Upper lobe of right lung (tissue), 1 donor: ENCODE results near the gene KCTD15. TPM values are rescaled to one million over a fixed set of nuclear protein-coding genes. Genes with fewer than 3 reads are reported as not detected.

Experiments
- ATAC-seq: fragments of 200-7000 bp; cut with Tn5 transposase; one replicate; pipeline ENCODE4 v1.9.1; 2020; ENCODE audit warnings: mild to moderate bottlenecking, moderate library complexity
- DNase-seq: peaks from one replicate; pipeline ENCODE4 v3.0.0-alpha.2; 2020
- H3K27ac ChIP-seq: fragments of 200-600 bp; one replicate; pipeline ENCODE4 v1.8.0; 2022
- H3K27me3 ChIP-seq: fragments of 200-600 bp; one replicate; pipeline ENCODE4 v1.8.0; 2022; ENCODE audit warnings: mild to moderate bottlenecking
- H3K36me3 ChIP-seq: fragments of 200-600 bp; one replicate; pipeline ENCODE4 v1.8.0; 2022
- H3K4me1 ChIP-seq: fragments of 200-600 bp; one replicate; pipeline ENCODE4 v1.8.0; 2022
- H3K4me3 ChIP-seq: fragments of 200-600 bp; one replicate; pipeline ENCODE4 v1.8.0; 2022; ENCODE audit warnings: mild to moderate bottlenecking
- H3K9me3 ChIP-seq: fragments of 200-600 bp; one replicate; pipeline ENCODE4 v1.8.0; 2022
- intact Hi-C: fragments of 100-400 bp; cut with DNase I; formaldehyde crosslinking; loops from one replicate; pipeline ENCODE4 v1.11.0; 2022
- total RNA-seq: library from RNA; stranded (reverse); fragmentation: NEBNext Ultra II Directional; extraction: Animal tissue kit (Norgen Biotek cat#: 25700); gene quantifications from one replicate; pipeline ENCODE4 v1.2.1, GENCODE V29; 2021
- TF ChIP-seq, protein P1 (sequence below): fragments of 200-600 bp; IDR thresholded peaks from one replicate; pipeline ENCODE4 v1.8.0; 2022; ENCODE audit warnings: antibody characterized with exemption
- donor health status: DM: no; HTN: yes; CAD: no; lungs with severe emphysema.

The KCTD15 gene
- total RNA-seq, 1 donor from 2014 or later, result 48.7 TPM

DNA sequence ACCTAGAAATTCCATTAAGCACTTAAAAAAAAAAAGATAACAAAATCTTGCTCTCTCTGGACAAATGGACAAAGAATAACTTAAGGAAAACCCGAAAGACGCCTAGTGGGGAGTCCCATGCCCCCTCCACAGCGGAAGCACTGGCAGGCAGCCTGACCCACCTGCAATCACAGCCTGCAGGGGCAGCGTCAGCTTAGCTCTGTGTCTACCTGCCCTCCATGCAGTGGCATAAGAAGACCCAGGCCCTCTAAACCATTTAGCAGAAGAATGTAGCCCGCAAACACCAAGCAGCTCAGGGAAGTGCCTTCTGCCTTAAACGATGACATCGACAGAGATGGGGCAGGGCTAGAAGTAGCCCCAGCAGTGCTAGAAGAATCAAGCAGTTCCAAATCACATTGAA, 36.0 kb downstream of the KCTD15 start:
- H3K4me3 ChIP-seq, result no peak overlapping the region
- H3K27ac ChIP-seq, result no peak overlapping the region
- DNase-seq, result peak; percentile 19
- TF ChIP-seq, protein P1, sequence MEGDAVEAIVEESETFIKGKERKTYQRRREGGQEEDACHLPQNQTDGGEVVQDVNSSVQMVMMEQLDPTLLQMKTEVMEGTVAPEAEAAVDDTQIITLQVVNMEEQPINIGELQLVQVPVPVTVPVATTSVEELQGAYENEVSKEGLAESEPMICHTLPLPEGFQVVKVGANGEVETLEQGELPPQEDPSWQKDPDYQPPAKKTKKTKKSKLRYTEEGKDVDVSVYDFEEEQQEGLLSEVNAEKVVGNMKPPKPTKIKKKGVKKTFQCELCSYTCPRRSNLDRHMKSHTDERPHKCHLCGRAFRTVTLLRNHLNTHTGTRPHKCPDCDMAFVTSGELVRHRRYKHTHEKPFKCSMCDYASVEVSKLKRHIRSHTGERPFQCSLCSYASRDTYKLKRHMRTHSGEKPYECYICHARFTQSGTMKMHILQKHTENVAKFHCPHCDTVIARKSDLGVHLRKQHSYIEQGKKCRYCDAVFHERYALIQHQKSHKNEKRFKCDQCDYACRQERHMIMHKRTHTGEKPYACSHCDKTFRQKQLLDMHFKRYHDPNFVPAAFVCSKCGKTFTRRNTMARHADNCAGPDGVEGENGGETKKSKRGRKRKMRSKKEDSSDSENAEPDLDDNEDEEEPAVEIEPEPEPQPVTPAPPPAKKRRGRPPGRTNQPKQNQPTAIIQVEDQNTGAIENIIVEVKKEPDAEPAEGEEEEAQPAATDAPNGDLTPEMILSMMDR, result no peak
- no peaks in the 10 kb centered on the region for H3K36me3 ChIP-seq
- H3K4me1 ChIP-seq, result no peaks in the 10 kb centered on the region
- no peak for ATAC-seq
- H3K9me3 ChIP-seq, result no peaks in the 10 kb centered on the region
- H3K27me3 ChIP-seq, result no peaks in the 10 kb centered on the region
- intact Hi-C loops, result no loop called here

DNA sequence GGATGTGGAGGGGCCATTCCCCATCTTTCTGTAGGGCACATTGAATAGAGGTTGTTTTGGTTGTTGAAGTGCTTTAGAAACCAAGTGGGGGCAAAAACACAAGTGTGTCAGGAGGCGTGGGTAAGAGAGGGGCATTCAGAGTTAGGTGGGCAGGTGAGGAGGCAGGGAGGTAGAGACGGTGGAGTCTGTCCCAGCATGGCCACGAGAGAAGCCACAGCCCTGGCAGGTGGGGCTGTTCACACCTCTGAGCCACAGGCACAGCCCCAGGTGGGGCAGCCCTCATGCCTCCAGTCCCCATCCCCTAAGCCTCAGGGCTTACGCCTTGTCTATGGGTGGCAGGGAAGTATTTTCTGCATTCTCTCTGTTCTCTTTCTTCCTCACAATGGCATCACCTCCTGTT, 43.7 kb downstream of the KCTD15 start:
- TF ChIP-seq, protein P1, result no peak
- ATAC-seq (no peak), DNase-seq (peak; percentile 11)
- no peak overlapping the region for H3K4me3 ChIP-seq
- no peaks in the 10 kb centered on the region for H3K27me3 ChIP-seq
- intact Hi-C loops, result no loop called here
- H3K36me3 ChIP-seq, result no peaks in the 10 kb centered on the region
- H3K9me3 ChIP-seq, result no peaks in the 10 kb centered on the region
- no peak overlapping the region for H3K27ac ChIP-seq
- no peaks in the 10 kb centered on the region for H3K4me1 ChIP-seq

DNA sequence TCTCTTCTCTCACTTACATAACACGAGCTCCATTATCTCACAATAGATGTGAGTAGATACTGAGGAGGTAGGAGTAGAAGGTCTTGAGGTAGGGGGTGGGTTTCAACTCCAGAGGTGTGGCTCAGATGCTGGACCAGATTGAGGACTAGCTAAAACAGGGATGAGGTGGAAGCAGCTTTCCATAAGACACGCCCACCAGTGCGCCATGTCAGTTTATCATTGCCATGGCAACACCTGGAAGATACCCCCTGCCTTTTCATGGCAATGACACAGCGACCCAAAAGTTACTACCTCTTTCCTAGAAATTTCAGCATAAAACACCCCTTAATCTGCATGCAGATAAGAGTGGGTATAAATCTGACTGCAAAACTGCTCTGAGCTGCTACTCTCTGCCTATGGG, 44.1 kb downstream of the KCTD15 start:
- H3K4me3 ChIP-seq, result no peak overlapping the region
- H3K27ac ChIP-seq, result no peak overlapping the region
- no peaks in the 10 kb centered on the region for H3K36me3 ChIP-seq
- TF ChIP-seq, protein P1, result no peak
- H3K9me3 ChIP-seq, result no peaks in the 10 kb centered on the region
- ATAC-seq (no peak), DNase-seq (no peak)
- H3K27me3 ChIP-seq, result no peaks in the 10 kb centered on the region
- intact Hi-C loops, result no loop called here
- H3K4me1 ChIP-seq, result no peaks in the 10 kb centered on the region

DNA sequence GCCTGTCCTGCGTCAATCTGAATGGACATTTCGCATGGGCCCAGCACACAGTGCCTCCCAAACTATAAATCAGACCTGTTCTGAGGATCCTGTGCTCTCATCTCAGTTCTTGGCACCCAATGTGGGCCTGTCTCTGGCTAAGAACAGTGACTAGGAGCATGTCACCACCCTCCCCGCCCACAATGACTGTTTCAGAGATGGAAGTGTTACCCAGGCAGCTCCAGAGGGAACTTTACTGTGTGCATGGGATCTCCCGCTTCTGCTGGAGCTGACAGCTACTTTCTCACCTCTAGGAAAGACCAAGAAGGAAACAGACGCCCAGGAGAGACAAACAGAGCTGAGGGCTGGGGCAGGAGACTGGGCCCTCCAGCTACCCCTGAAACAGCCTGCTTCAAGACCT, 45.0 kb downstream of the KCTD15 start:
- Histone ChIP-seq H3K9me3 (no peaks in the 10 kb centered on the region), H3K36me3 (no peaks in the 10 kb centered on the region), H3K4me1 (no peaks in the 10 kb centered on the region), H3K27me3 (no peaks in the 10 kb centered on the region), H3K4me3 (no peak overlapping the region), H3K27ac (no peak overlapping the region)
- DNase-seq (peak; percentile 23), ATAC-seq (no peak)
- intact Hi-C loops, result no loop called here
- TF ChIP-seq, protein P1, result no peak

DNA sequence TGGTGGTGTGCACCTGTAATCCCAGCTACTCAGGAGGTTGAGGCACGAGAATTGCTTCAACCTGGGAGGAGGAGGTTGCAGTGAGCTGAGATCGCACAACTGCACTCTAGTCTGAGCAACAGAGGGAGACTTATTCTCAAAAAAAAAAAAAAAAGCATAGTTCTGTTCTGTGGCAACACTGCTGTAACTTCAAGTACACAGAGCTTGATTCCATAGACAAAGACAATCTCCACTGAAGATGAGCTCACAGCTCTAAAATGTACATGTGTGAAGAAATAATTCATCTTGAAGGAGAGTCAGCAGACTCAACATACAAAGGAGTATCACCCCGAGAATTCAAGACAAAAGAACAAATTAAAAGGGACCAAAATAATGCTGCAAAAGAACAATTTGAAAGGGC, 47.8 kb downstream of the KCTD15 start:
- intact Hi-C loops, result no loop called here
- TF ChIP-seq, protein P1, result no peak
- ATAC-seq, result no peak
- no peak for DNase-seq
- Histone ChIP-seq H3K27ac (no peak overlapping the region), H3K4me3 (no peak overlapping the region), H3K9me3 (no peaks in the 10 kb centered on the region), H3K4me1 (no peaks in the 10 kb centered on the region), H3K27me3 (no peaks in the 10 kb centered on the region), H3K36me3 (no peaks in the 10 kb centered on the region)

DNA sequence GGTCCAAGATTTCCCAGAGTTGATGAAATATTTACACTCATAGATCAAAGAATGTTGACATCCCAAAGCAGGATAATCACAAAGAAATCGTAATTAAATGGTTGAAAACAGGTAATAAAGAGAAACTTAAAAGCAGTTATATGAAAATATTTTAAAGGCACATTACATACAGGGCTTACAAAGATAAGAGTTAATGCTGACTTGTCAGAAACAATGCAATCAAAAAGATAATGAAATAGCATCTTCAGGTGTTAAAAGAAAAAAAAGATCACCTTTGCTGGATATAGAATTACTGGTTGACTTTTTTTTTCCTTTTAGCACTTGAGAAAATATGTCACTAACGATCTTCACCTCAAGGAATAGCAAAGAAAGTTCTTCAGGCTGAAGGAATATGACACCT, 48.8 kb downstream of the KCTD15 start:
- H3K36me3 ChIP-seq, result no peaks in the 10 kb centered on the region
- ATAC-seq, result no peak
- H3K4me1 ChIP-seq, result no peaks in the 10 kb centered on the region
- H3K4me3 ChIP-seq, result no peak overlapping the region
- intact Hi-C loops, result no loop called here
- H3K27ac ChIP-seq, result no peak overlapping the region
- DNase-seq, result no peak
- no peaks in the 10 kb centered on the region for H3K9me3 ChIP-seq
- TF ChIP-seq, protein P1, result no peak
- H3K27me3 ChIP-seq, result no peaks in the 10 kb centered on the region
